Calu3 (cell line): ENCODE results near the gene TPRG1. TPM values are rescaled to one million over a fixed set of nuclear protein-coding genes. Genes with fewer than 3 reads are reported as not detected.

Experiments
- BruUV-seq: library from RNA; stranded (reverse); fragments of 400-500 nt; replicated peaks from 2 replicates; lab custom pipeline; 2021; lab: Mats Ljungman, UMichigan
- CTCF ChIA-PET: fragments of 300-600 bp; sonication (Branson Sonifier 250); formaldehyde crosslinking; loops from one replicate; lab custom pipeline; 2022; ENCODE audit warnings: antibody characterized with exemption; lab: Charles Lee
- DNase-seq: peaks from one replicate; pipeline ENCODE4 v3.0.0; 2022
- H3K27ac Mint-ChIP-seq: one replicate; pipeline ENCODE4 v1.8.0; 2022; ENCODE audit warnings: mixed read lengths; ENCODE audit not compliant: unreplicated experiment
- H3K27me3 Mint-ChIP-seq: one replicate; pipeline ENCODE4 v1.8.0; 2022; ENCODE audit warnings: mixed read lengths; ENCODE audit not compliant: unreplicated experiment
- H3K36me3 Mint-ChIP-seq: one replicate; pipeline ENCODE4 v1.8.0; 2022; ENCODE audit warnings: mild to moderate bottlenecking, moderate library complexity, mixed read lengths; ENCODE audit not compliant: insufficient read depth, unreplicated experiment
- H3K4me1 Mint-ChIP-seq: one replicate; pipeline ENCODE4 v1.8.0; 2022; ENCODE audit warnings: mild to moderate bottlenecking, low read depth, mixed read lengths; ENCODE audit not compliant: unreplicated experiment
- H3K4me3 Mint-ChIP-seq: one replicate; pipeline ENCODE4 v1.8.0; 2022; ENCODE audit warnings: mild to moderate bottlenecking, low read depth, moderate library complexity, mixed read lengths; ENCODE audit not compliant: unreplicated experiment
- H3K9me3 Mint-ChIP-seq: one replicate; pipeline ENCODE4 v1.8.0; 2022; ENCODE audit warnings: low read depth, mixed read lengths; ENCODE audit not compliant: unreplicated experiment
- intact Hi-C: fragments of 100-400 bp; cut with micrococcal nuclease; formaldehyde crosslinking; loops from one replicate; pipeline ENCODE4 v1.10.0; 2022; ENCODE audit not compliant: unreplicated experiment
- total RNA-seq: library from RNA; stranded (reverse); gene quantifications from 2 replicates; pipeline ENCODE4 v1.2.3, GENCODE V29; 2022
- TF ChIP-seq, protein P1 (sequence below): fragments of 200-600 bp; IDR thresholded peaks from one replicate; pipeline ENCODE4 v1.8.0; 2022; ENCODE audit warnings: antibody characterized with exemption; ENCODE audit not compliant: unreplicated experiment

The TPRG1 gene
- total RNA-seq, 1 experiment from 2014 or later: 1.2 TPM

DNA sequence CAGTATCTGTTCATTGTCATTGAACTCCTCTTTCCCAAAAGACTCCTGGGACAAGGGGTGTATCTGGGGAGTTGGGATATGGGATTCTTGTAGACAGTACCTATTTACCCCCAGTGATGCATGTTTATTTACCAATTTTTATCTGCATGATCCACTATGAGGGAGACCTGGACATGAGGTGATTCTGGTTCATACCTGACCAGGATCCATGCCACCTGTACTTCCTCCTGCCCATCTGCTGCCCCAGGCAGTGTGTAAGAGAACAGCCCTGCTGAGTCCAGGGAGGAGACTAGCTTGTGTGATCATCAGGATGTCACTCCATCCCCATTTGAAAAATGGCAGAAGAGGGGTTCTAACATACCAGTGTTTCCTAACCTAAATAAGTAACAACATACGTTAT lies 3.1 kb upstream of the TPRG1 start:
- no peak overlapping the region for H3K4me3 Mint-ChIP-seq
- H3K27me3 Mint-ChIP-seq: no peaks in the 10 kb centered on the region
- no TSS peak for BruUV-seq
- CTCF ChIA-PET: interaction anchor here (1.6 kb wide), 1 partner anchor 18 kb away, joined by 4 read pairs; no protein-coding TSS in a partner anchor
- TF ChIP-seq, protein P1, sequence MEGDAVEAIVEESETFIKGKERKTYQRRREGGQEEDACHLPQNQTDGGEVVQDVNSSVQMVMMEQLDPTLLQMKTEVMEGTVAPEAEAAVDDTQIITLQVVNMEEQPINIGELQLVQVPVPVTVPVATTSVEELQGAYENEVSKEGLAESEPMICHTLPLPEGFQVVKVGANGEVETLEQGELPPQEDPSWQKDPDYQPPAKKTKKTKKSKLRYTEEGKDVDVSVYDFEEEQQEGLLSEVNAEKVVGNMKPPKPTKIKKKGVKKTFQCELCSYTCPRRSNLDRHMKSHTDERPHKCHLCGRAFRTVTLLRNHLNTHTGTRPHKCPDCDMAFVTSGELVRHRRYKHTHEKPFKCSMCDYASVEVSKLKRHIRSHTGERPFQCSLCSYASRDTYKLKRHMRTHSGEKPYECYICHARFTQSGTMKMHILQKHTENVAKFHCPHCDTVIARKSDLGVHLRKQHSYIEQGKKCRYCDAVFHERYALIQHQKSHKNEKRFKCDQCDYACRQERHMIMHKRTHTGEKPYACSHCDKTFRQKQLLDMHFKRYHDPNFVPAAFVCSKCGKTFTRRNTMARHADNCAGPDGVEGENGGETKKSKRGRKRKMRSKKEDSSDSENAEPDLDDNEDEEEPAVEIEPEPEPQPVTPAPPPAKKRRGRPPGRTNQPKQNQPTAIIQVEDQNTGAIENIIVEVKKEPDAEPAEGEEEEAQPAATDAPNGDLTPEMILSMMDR: no peak
- no peak for DNase-seq
- no peak overlapping the region for H3K27ac Mint-ChIP-seq
- H3K9me3 Mint-ChIP-seq: no peaks in the 10 kb centered on the region
- intact Hi-C loops: loop anchor here (5.0 kb wide), 1 partner anchor 64 kb away; no protein-coding TSS in a partner anchor
- peaks cover 41% of the 10 kb centered on the region for H3K4me1 Mint-ChIP-seq
- H3K36me3 Mint-ChIP-seq: peaks cover 6% of the 10 kb centered on the region

DNA sequence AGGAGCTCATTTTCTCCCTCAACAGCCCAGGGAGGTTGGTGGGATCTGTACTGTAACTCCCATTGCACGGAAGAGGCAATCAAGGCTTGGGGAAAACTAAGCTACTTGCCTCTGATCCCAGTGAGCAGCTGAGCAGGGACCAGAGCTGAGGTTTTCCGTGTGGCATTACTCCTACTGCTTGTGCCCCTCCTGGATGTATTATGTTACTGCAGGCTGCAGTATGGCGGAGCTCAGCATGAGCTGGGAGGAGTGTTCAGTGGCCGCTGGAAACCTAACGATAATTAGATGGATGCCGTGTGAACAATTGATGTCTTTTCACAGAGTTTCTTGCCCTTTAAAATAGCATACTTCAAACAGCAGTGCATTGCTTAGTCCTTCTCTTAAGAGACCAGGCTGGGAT lies 2.0 kb upstream of the TPRG1 start:
- no peak for DNase-seq
- TF ChIP-seq, protein P1: no peak
- Mint-ChIP-seq H3K4me1 (peaks cover 41% of the 10 kb centered on the region), H3K36me3 (peaks cover 6% of the 10 kb centered on the region), H3K27ac (no peak overlapping the region), H3K4me3 (no peak overlapping the region), H3K27me3 (no peaks in the 10 kb centered on the region), H3K9me3 (no peaks in the 10 kb centered on the region)
- intact Hi-C loops: loop anchor here (5.0 kb wide), 1 partner anchor 63 kb away; no protein-coding TSS in a partner anchor
- CTCF ChIA-PET: interaction anchor here (1.0 kb wide), 1 partner anchor 17 kb away, joined by 4 read pairs; no protein-coding TSS in a partner anchor
- BruUV-seq: no TSS peak

DNA sequence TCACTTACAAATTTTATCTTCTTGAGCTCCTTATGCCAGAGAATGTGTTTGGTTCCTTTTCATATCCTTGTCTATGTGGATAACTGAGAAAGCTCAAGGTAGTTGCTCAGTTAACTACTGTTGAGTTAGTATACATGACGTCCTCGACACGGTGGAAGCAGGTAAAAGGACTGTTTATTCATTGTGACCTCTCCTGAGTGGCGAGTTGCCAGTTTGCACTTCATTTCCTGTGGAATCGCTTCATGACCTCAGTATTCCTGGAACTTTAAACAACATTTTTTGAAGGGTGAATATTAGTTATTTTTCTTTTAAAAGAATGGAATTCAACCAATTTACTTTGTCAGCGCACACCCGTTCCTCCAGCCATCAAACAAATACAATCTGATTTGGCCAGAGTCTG lies 1.2 kb upstream of the TPRG1 start:
- CTCF ChIA-PET: no interaction called here

DNA sequence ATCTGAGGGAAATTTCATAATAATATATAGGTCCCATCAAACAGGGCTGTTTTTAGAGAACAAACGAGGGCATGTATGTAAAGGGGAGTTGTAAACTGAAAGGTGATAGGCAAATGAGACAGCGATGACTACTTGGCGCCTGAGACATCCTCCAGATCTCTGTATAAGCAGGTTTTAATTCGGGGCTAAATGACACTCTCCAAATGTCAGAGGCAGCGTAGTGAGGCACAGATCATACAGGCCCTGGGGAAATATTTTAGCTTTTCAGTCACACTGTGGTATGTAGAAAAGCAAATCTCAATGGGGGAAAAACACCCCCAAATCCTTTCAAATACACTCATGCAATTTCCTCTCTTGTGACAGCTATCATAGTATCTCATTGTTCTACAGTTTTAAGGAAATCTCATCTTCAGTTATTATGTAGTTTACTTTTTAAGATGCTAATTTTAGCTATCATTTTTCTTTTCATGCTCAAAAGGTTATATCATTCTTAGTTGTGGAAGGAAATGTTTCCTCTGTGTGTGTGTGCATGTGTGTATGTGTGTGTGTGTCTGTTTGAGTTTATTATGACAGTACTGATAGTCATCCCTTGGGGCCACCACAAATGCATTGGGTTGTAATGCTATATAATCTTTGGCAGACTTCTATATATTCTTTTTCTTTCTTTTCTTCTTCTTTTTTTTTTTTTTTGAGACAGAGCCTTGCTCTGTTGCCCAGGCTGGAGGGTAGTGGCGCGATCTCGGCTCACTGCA lies 1.1 kb downstream of the TPRG1 start:
- peaks cover 28% of the 10 kb centered on the region for H3K4me1 Mint-ChIP-seq
- no peaks in the 10 kb centered on the region for H3K36me3 Mint-ChIP-seq
- no peak overlapping the region for H3K27ac Mint-ChIP-seq
- no peaks in the 10 kb centered on the region for H3K9me3 Mint-ChIP-seq
- no peak overlapping the region for H3K4me3 Mint-ChIP-seq
- BruUV-seq: no TSS peak
- H3K27me3 Mint-ChIP-seq: no peaks in the 10 kb centered on the region
- CTCF ChIA-PET: interaction anchor here (0.7 to 1.1 kb wide), 2 partner anchors 14 to 36 kb away, joined by 3 to 5 read pairs; no protein-coding TSS in a partner anchor
- no peak for DNase-seq
- TF ChIP-seq, protein P1: no peak
- intact Hi-C loops: no loop called here

More for the DNA sequence above, 1.2 kb upstream of the TPRG1 start:
- no TSS peak for BruUV-seq
- TF ChIP-seq, protein P1: no peak
- DNase-seq: peak; percentile 24
- Mint-ChIP-seq H3K9me3 (no peaks in the 10 kb centered on the region), H3K4me1 (peaks cover 41% of the 10 kb centered on the region), H3K36me3 (peaks cover 6% of the 10 kb centered on the region), H3K27ac (no peak overlapping the region), H3K27me3 (no peaks in the 10 kb centered on the region), H3K4me3 (no peak overlapping the region)
- intact Hi-C loops: no loop called here
